ENCODE measurements around the gene SNRPN. TPM values are rescaled to one million over a fixed set of nuclear protein-coding genes. Genes with fewer than 3 reads are reported as not detected.

The SNRPN gene
- total RNA-seq, 1 donor from 2014 or later: 125 TPM

- TF ChIP-seq CTCF (conservative IDR thresholded peaks at IDR 0.05): no peak
- H3K36me3 Mint-ChIP-seq (ENCODE audit: low read depth): peaks cover 32% of the 10 kb centered on the region
- no peaks in the 10 kb centered on the region for H3K4me1 Mint-ChIP-seq
- H3K27me3 Mint-ChIP-seq (ENCODE audit: low read depth): no peaks in the 10 kb centered on the region
- H3K4me3 Mint-ChIP-seq: no peak overlapping the region
- DNase-seq (ENCODE audit: low read depth, low spot score): no peak
- peaks cover 8% of the 10 kb centered on the region for H3K9me3 Mint-ChIP-seq
- no peak overlapping the region for H3K27ac Mint-ChIP-seq (ENCODE audit: unreplicated experiment)
Measured at GRCh38 chr15:24986653-24987052, 31.9 kb downstream of the SNRPN start.

DNA sequence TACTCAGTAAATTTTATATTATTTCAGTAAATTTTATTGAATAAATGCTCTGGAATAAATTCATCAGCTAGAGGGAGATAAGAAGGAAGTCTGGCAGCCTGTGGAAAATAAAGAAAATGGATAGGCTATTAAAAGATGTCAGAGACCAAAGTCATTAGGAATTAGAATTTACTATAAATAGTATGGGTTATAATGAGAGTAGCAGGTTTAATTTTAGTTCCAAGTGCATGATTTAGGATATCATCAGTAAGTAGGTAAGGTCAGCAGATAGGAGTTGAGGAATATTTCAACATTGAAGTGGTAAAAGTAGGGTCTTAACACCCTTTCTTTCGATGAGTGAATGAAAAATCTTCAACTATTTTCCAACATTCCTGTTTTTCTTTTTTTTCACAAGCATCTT, 64.6 kb downstream of the SNRPN start:
- TF ChIP-seq CTCF (conservative IDR thresholded peaks at IDR 0.05): no peak
- no peaks in the 10 kb centered on the region for H3K4me1 Mint-ChIP-seq
- H3K4me3 Mint-ChIP-seq: no peak overlapping the region
- peaks cover 47% of the 10 kb centered on the region for H3K36me3 Mint-ChIP-seq (ENCODE audit: low read depth)
- no peaks in the 10 kb centered on the region for H3K27me3 Mint-ChIP-seq (ENCODE audit: low read depth)
- DNase-seq (ENCODE audit: low read depth, low spot score): no peak
- H3K27ac Mint-ChIP-seq (ENCODE audit: unreplicated experiment): no peak overlapping the region
- H3K9me3 Mint-ChIP-seq: peaks cover 19% of the 10 kb centered on the region

DNA sequence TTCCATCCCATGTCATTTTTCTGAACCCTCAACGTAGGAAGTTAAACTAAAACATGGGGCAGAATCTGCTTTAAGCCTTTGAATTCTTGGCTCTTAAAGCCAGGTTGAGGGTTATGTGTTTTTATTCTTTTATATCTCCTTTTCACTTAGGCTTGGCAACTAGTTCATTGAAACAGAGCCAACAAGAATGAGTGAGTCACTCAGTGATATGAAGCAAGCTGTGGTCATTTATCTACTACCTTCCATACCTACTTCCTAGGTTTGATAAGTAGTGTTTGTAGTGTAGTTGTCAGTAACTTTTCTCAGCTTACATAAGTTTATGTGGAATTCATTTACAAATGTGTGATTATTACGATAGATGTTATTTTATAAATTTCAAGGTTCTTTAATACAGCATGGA, 67.4 kb downstream of the SNRPN start:
- no peak overlapping the region for H3K4me3 Mint-ChIP-seq
- no peaks in the 10 kb centered on the region for H3K4me1 Mint-ChIP-seq
- no peaks in the 10 kb centered on the region for H3K27me3 Mint-ChIP-seq (ENCODE audit: low read depth)
- TF ChIP-seq CTCF (conservative IDR thresholded peaks at IDR 0.05): no peak
- DNase-seq (ENCODE audit: low read depth, low spot score): no peak
- peaks cover 13% of the 10 kb centered on the region for H3K9me3 Mint-ChIP-seq
- H3K36me3 Mint-ChIP-seq (ENCODE audit: low read depth): peaks cover 49% of the 10 kb centered on the region
- no peak overlapping the region for H3K27ac Mint-ChIP-seq (ENCODE audit: unreplicated experiment)

Other genes with a start within 250 kb of the SNRPN start
- 12.1 and 14.0 TPM in 2 replicates for gene SNURF, start within 50 bp of the SNRPN start, total RNA-seq

All from neural crest cell (in vitro differentiated cells).